GM06990 (cell line): Measurements from ENCODE around the gene S100A14.
A peak's percentile ranks its signal among the peaks of the same experiment; 100 is the strongest.

Experiments
- DNase-seq: peaks from one replicate; pipeline ENCODE4 v3.0.0-alpha.2; 2011; ENCODE audit not compliant: insufficient read length; ENCODE audit errors: extremely low read depth
- H3K27me3 ChIP-seq: replicated peaks from 2 replicates; pipeline ENCODE4 v1.6.0; 2011; ENCODE audit warnings: low read length; ENCODE audit not compliant: control insufficient read depth, insufficient read depth
- H3K36me3 ChIP-seq: 2 replicates; pipeline ENCODE4 v1.5.1; 2011; ENCODE audit warnings: low read length; ENCODE audit not compliant: control insufficient read depth, insufficient read depth
- H3K4me3 ChIP-seq: replicated peaks from 2 replicates; pipeline ENCODE4 v1.5.1; 2011; ENCODE audit warnings: low read depth, mild to moderate bottlenecking, control low read depth, low read length
- TF ChIP-seq, protein P1 (sequence below): IDR thresholded peaks from 2 replicates; pipeline ENCODE4 v1.5.1; 2011; ENCODE audit warnings: low read length, control low read depth, mild to moderate bottlenecking, inconsistent platforms; ENCODE audit not compliant: insufficient read depth, poor library complexity, severe bottlenecking

S100A14 gene

DNA sequence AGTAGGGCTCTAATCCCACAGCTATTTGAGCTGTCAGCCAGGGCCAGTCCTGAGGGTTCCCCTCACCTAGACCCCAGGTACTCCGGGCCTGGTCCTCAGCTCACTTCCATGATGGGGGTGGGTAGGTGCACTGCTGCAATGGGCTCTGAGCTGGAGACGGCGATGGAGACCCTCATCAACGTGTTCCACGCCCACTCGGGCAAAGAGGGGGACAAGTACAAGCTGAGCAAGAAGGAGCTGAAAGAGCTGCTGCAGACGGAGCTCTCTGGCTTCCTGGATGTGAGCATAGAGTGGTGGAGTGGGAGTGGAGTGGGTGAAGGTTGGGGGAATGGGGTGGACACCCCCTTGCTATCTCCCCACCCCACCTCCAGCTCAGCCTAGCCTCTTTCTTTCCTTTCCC lies 14.3 kb upstream of the S100A14 start:
- H3K4me3 ChIP-seq: no peak overlapping the region
- H3K36me3 ChIP-seq: no peaks in the 10 kb centered on the region; the same call in 1 of the 2 replicates
- no peak for DNase-seq
- TF ChIP-seq, protein P1, sequence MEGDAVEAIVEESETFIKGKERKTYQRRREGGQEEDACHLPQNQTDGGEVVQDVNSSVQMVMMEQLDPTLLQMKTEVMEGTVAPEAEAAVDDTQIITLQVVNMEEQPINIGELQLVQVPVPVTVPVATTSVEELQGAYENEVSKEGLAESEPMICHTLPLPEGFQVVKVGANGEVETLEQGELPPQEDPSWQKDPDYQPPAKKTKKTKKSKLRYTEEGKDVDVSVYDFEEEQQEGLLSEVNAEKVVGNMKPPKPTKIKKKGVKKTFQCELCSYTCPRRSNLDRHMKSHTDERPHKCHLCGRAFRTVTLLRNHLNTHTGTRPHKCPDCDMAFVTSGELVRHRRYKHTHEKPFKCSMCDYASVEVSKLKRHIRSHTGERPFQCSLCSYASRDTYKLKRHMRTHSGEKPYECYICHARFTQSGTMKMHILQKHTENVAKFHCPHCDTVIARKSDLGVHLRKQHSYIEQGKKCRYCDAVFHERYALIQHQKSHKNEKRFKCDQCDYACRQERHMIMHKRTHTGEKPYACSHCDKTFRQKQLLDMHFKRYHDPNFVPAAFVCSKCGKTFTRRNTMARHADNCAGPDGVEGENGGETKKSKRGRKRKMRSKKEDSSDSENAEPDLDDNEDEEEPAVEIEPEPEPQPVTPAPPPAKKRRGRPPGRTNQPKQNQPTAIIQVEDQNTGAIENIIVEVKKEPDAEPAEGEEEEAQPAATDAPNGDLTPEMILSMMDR: no peak
- no peaks in the 10 kb centered on the region for H3K27me3 ChIP-seq

DNA sequence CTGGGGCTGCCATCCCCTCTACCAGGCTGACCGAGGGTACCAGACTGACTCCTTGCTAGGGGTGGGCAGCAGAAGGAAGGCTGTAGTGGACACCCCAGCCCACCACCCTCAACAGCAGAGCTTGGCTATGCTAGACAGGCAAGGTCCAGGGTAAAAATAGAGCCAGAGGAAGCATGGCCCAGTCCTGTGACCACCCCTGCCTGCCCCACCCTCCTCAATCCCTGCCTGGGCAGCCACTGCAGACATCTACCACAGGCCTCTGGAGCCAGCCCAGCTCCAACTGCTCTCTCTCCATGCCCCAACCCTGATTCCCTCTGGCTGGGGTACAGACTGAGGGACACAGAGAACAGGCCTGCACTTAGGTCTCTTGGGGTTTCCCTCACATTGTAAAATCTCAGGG lies 13.8 kb upstream of the S100A14 start:
- H3K4me3 ChIP-seq: no peak overlapping the region
- TF ChIP-seq, protein P1: no peak
- H3K36me3 ChIP-seq: no peaks in the 10 kb centered on the region; the same call in 1 of the 2 replicates
- no peaks in the 10 kb centered on the region for H3K27me3 ChIP-seq
- DNase-seq: no peak

DNA sequence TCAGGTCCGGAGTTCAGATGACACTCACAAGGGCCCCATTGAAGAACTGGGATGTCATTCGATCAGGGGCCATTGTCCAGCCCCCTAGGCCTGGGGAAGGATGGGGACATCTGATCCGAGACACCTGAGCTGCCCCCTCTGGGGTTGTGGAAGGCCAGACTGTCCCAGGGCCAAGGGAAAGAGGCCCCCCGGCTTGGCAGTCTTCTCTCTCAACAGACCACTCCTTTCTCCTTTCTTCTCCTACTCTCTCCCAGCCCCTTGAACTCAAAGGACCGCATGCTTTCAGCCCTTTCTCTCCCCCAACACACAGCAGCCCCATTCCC lies 13.2 kb upstream of the S100A14 start:
- DNase-seq: no peak
- H3K4me3 ChIP-seq: no peak overlapping the region
- TF ChIP-seq, protein P1: no peak

DNA sequence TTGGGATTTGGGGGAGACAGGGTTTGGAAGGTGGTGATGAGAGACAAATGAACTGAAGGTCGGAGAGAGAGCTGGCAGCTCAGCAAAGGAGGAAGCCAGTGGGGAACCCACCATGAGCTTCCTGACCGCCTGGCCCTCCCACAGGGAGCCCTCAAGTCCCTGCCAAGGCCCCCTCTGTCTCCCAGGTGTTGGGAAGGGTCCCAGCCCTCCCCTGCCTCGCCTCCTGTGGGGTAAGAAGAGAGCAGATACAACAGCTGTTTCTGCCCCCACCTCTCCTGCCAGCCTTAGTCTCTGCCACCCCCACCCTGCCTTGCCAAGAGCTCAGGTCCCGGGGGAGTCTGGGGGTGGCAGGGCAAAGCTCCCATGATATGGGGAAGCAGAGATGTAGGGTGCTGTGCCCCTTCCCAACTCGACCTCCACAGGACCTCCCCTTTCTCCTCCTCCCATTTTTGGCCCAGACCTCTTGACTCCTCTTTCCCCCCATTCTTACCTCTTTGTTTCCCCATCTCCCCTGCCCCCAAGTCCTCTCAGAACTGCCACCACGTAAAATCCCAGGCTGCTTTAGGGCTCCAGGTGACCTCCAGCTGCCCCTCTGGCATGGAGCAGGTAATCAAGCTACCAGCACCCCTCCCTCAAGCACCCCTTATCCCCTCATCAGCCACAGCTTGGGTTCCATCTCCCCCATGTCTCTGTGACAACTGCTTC lies 12.7 kb upstream of the S100A14 start:
- TF ChIP-seq, protein P1: no peak
- Histone ChIP-seq H3K4me3 (no peak overlapping the region), H3K27me3 (no peaks in the 10 kb centered on the region), H3K36me3 (no peaks in the 10 kb centered on the region; the same call in 1 of the 2 replicates)
- DNase-seq: no peak

More for the DNA sequence above, 13.2 kb upstream of the S100A14 start:
- no peaks in the 10 kb centered on the region for H3K27me3 ChIP-seq
- H3K36me3 ChIP-seq: no peaks in the 10 kb centered on the region; the same call in 1 of the 2 replicates

DNA sequence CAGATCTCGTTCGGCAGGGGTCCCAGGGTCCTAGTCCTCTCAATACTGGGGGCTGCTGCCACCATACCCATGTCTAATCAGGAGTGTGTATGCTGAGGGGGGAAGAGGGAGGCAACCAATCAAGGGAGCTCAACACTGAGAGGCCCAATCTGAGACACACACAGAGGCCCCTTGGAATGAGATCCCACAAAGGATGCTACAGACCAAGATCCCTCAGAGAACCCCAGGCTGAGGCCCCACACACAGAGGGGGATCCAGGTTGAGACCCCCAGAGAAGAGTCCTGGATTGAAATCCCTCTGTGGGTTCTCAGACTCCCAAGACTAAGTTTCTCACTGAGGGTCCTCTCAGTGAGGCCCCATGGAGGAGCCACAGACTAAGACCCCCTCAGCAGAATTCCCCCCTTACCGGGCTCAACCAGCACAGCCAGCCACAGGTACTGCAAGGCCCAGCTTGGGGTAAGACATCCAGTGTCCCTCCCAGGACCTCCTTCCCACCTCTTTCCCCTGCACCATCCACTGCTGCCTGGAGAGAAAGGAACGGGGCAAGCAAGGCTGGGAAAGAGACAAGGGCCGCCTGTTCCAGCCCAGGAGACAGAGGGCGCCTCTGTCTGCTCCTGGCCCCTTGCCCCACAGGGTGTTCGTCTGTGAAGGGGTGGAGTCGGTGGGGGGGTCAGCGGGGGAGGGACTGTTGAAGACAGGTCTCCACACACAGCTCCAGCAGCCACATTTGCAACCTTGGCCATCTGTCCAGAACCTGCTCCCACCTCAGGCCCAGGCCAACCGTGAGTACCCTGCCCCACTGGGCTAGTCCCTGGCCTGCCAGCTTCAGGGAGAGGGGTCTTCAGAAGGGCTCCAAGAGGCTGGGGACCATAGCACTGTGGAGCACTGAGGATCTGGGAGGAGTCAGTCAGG lies 11.8 kb upstream of the S100A14 start, which contains the start of gene S100A1:
S100A1 (plus strand) TSS at position 720 of the 912 bp plus-strand sequence. CDS start 2,088 bp downstream, outside the sequence.
- DNase-seq: no peak

More for the DNA sequence above, 11.8 kb upstream of the S100A14 start, which contains the start of gene S100A1:
- no peaks in the 10 kb centered on the region; the same call in 1 of the 2 replicates for H3K36me3 ChIP-seq
- TF ChIP-seq, protein P1: no peak
- H3K4me3 ChIP-seq: peak within 1 kb of the TSS; percentile 56
- no peaks in the 10 kb centered on the region for H3K27me3 ChIP-seq
